HEK293 (cell line): ENCODE results near the gene ZNF680.

Experiments
- CTCF ChIA-PET: fragments of 350-600 bp; formaldehyde crosslinking; extraction: SDS; loops from one replicate; lab custom pipeline; 2021; ENCODE audit warnings: antibody characterized with exemption; lab: Yijun Ruan, JAX
- POLR2A ChIA-PET: fragments of 300-600 bp; formaldehyde crosslinking; extraction: SDS; loops from one replicate; lab custom pipeline; 2020; ENCODE audit warnings: antibody characterized with exemption, inconsistent platforms; lab: Yijun Ruan, JAX
- H3K27ac ChIP-seq: fragments of 200-500 bp; sonication (Bioruptor generic); 2 replicates; pipeline ENCODE4 v1.5.1; 2014; ENCODE audit warnings: low read depth, low read length, control low read depth, inconsistent platforms; ENCODE audit errors: extremely low read depth
- H3K36me3 ChIP-seq, 2 experiments: fragments of 200-500 bp in 1 of 2; sonication (Bioruptor generic) in 1 of 2; 1 replicate in 1 of 2; 2 replicates in 1 of 2; pipeline ENCODE4 v1.5.1; 2014 to 2017; ENCODE audit warnings: inconsistent platforms in 2 of 2, low read length in 2 of 2; ENCODE audit not compliant: control insufficient read depth in 2 of 2, insufficient read depth in 1 of 2
- H3K4me1 ChIP-seq: fragments of 200-500 bp; sonication (Bioruptor generic); 2 replicates; pipeline ENCODE4 v1.5.1; 2014; ENCODE audit warnings: mild to moderate bottlenecking, low read length, inconsistent platforms; ENCODE audit not compliant: control insufficient read depth, insufficient read depth
- H3K4me3 ChIP-seq: 2 replicates; pipeline ENCODE4 v1.5.1; 2011; ENCODE audit warnings: low read depth, mild to moderate bottlenecking, control low read depth, low read length, moderate library complexity
- H3K9me3 ChIP-seq: fragments of 200-500 bp; sonication (Bioruptor generic); 2 replicates; pipeline ENCODE4 v1.5.1; 2014; ENCODE audit warnings: low read depth, low read length, inconsistent platforms; ENCODE audit not compliant: control insufficient read depth, insufficient read depth
- BCL11B ChIP-seq: fragments of 450-650 bp; formaldehyde crosslinking; IDR thresholded peaks from 2 replicates; pipeline ENCODE4 v1.5.1; 2016; ENCODE audit warnings: low read depth, missing biosample characterization, missing genetic modification characterization
- GLIS1 ChIP-seq: fragments of 450-650 bp; formaldehyde crosslinking; IDR thresholded peaks from 2 replicates; pipeline ENCODE4 v1.5.1; 2016; ENCODE audit warnings: missing biosample characterization, missing genetic modification characterization
- GLIS2 ChIP-seq: fragments of 450-650 bp; formaldehyde crosslinking; IDR thresholded peaks from 2 replicates; pipeline ENCODE4 v1.5.1; 2016; ENCODE audit warnings: missing biosample characterization, missing genetic modification characterization
- PRDM6 ChIP-seq: fragments of 450-650 bp; formaldehyde crosslinking; IDR thresholded peaks from 2 replicates; pipeline ENCODE4 v1.5.1; 2017; ENCODE audit warnings: missing biosample characterization, missing genetic modification characterization
- SCRT2 ChIP-seq: fragments of 450-650 bp; formaldehyde crosslinking; IDR thresholded peaks from 2 replicates; pipeline ENCODE4 v1.5.1; 2016; ENCODE audit warnings: missing biosample characterization, missing genetic modification characterization
- TRIM28 ChIP-seq: IDR thresholded peaks from 2 replicates; pipeline ENCODE4 v1.6.1; 2011; ENCODE audit warnings: low read length, control low read depth, borderline replicate concordance
- ZFP37 ChIP-seq: fragments of 450-650 bp; formaldehyde crosslinking; IDR thresholded peaks from 2 replicates; pipeline ENCODE4 v1.5.1; 2016; ENCODE audit warnings: missing biosample characterization, missing genetic modification characterization
- ZNF121 ChIP-seq: fragments of 450-650 bp; formaldehyde crosslinking; IDR thresholded peaks from 2 replicates; pipeline ENCODE4 v1.5.1; 2016; ENCODE audit warnings: missing biosample characterization, missing genetic modification characterization
- ZNF138 ChIP-seq: fragments of 450-650 bp; formaldehyde crosslinking; IDR thresholded peaks from 2 replicates; pipeline ENCODE4 v1.5.1; 2016; ENCODE audit warnings: missing biosample characterization, missing genetic modification characterization, borderline replicate concordance
- ZNF362 ChIP-seq: fragments of 450-650 bp; formaldehyde crosslinking; IDR thresholded peaks from 2 replicates; pipeline ENCODE4 v1.5.1; 2016; ENCODE audit warnings: missing biosample characterization, missing genetic modification characterization
- ZNF416 ChIP-seq: fragments of 450-650 bp; formaldehyde crosslinking; IDR thresholded peaks from 2 replicates; pipeline ENCODE4 v1.5.1; 2016; ENCODE audit warnings: missing biosample characterization, missing genetic modification characterization
- ZNF433 ChIP-seq: fragments of 450-650 bp; formaldehyde crosslinking; IDR thresholded peaks from 2 replicates; pipeline ENCODE4 v1.5.1; 2016; ENCODE audit warnings: missing biosample characterization, missing genetic modification characterization, low read depth
- ZNF473 ChIP-seq: fragments of 450-650 bp; formaldehyde crosslinking; IDR thresholded peaks from 2 replicates; pipeline ENCODE4 v1.5.1; 2017; ENCODE audit warnings: missing biosample characterization, missing genetic modification characterization
- ZNF48 ChIP-seq: fragments of 450-650 bp; formaldehyde crosslinking; IDR thresholded peaks from 2 replicates; pipeline ENCODE4 v1.5.1; 2016; ENCODE audit warnings: missing biosample characterization, missing genetic modification characterization
- ZNF488 ChIP-seq: fragments of 450-650 bp; formaldehyde crosslinking; IDR thresholded peaks from 2 replicates; pipeline ENCODE4 v1.5.1; 2016; ENCODE audit warnings: missing biosample characterization, missing genetic modification characterization
- ZNF544 ChIP-seq: fragments of 450-650 bp; formaldehyde crosslinking; IDR thresholded peaks from 2 replicates; pipeline ENCODE4 v1.5.0; 2017; ENCODE audit warnings: missing biosample characterization, missing genetic modification characterization
- ZNF548 ChIP-seq: fragments of 450-650 bp; formaldehyde crosslinking; IDR thresholded peaks from 2 replicates; pipeline ENCODE4 v1.5.1; 2016; ENCODE audit warnings: missing biosample characterization, missing genetic modification characterization
- ZNF549 ChIP-seq: fragments of 450-650 bp; IDR thresholded peaks from 2 replicates; pipeline ENCODE4 v1.5.1; 2018; ENCODE audit warnings: missing biosample characterization, missing genetic modification characterization, mild to moderate bottlenecking, inconsistent platforms, moderate library complexity
- ZNF692 ChIP-seq: fragments of 450-650 bp; formaldehyde crosslinking; IDR thresholded peaks from 2 replicates; pipeline ENCODE4 v1.5.1; 2016; ENCODE audit warnings: missing biosample characterization, missing genetic modification characterization
- ZSCAN23 ChIP-seq: fragments of 450-650 bp; formaldehyde crosslinking; IDR thresholded peaks from 2 replicates; pipeline ENCODE4 v1.5.1; 2016; ENCODE audit warnings: missing biosample characterization, missing genetic modification characterization

ZNF680 gene

GRCh38 chr7:64485623-64486022 is 77.2 kb downstream of the ZNF680 start:
- no peaks in the 10 kb centered on the region for H3K36me3 ChIP-seq
- H3K9me3 ChIP-seq = no peaks in the 10 kb centered on the region
- no peak overlapping the region for H3K4me3 ChIP-seq
- TF ChIP-seq GLIS2 (tag by site-specific recombination) (no peak), ZNF416 (tag by site-specific recombination) (no peak), ZNF433 (no peak), SCRT2 (tag by site-specific recombination) (no peak), ZNF549 (no peak), ZNF544 (tag by site-specific recombination) (no peak), PRDM6 (tag by site-specific recombination) (no peak), TRIM28 (no peak), ZNF692 (tag by site-specific recombination) (no peak), ZNF48 (no peak), ZFP37 (no peak), GLIS1 (tag by site-specific recombination) (no peak), ZSCAN23 (no peak), ZNF121 (no peak), ZNF488 (tag by site-specific recombination) (no peak), ZNF548 (tag by site-specific recombination) (no peak), ZNF473 (no peak), ZNF362 (tag by site-specific recombination) (no peak), BCL11B (no peak), ZNF138 (tag by site-specific recombination) (no peak)
- TF ChIP-seq, all 188 proteins: peak for 0
- ChIA-PET POLR2A (no interaction called here), CTCF (no interaction called here)
- H3K27ac ChIP-seq = no peak overlapping the region
- H3K4me1 ChIP-seq = no peaks in the 10 kb centered on the region
